ENCODE data around the gene YTHDC2.

Gene YTHDC2

DNA sequence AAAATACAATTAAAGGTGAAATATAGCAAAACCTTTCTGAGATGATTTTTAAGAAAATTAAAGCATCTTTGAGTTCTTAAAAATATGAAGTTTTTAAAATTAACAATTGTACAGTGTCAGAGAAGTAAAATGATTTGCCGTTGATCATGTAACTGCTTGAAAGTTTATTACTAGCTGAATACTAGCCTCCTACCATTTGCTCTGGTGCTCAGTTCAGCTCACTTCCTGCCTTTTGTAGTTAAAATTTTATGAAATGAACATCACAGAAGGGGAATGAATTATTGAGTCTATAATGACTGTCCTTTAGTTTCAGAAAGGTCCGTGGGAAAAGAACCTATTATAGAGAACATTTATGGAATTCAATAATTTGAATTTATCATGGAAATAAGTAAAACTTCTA is 9.7 kb downstream of the YTHDC2 start:
- Histone ChIP-seq H3K4me2 (ENCODE audit: low read length) (0 out of 2 replicates have a peak overlapping the region, but pooled peaks have one; percentile 4), H3K79me2 (ENCODE audit: low read length) (peaks cover 74% of the 10 kb centered on the region), H3K4me1 (ENCODE audit: low read length) (peaks cover 46% of the 10 kb centered on the region), H3K27ac (ENCODE audit: low read length) (no peak overlapping the region), H4K20me1 (ENCODE audit: insufficient read depth, low read length) (no peaks in the 10 kb centered on the region), H3K9ac (ENCODE audit: low read length) (no peak overlapping the region), H3K9me3 (ENCODE audit: insufficient read depth, low read length) (no peaks in the 10 kb centered on the region), H3K27me3 (ENCODE audit: low read depth, low read length) (no peaks in the 10 kb centered on the region), H3K36me3 (replicated peaks; ENCODE audit: low read depth, low read length) (peaks cover 7% of the 10 kb centered on the region), H3K4me3 (ENCODE audit: low read length) (no peak overlapping the region), H2AFZ (ENCODE audit: low read depth, low read length) (no peak overlapping the region)
- TF ChIP-seq EZH2phosphoT487 (IDR thresholded peaks at IDR 0.05; ENCODE audit: low read depth): no peak
- TF ChIP-seq, protein P1, sequence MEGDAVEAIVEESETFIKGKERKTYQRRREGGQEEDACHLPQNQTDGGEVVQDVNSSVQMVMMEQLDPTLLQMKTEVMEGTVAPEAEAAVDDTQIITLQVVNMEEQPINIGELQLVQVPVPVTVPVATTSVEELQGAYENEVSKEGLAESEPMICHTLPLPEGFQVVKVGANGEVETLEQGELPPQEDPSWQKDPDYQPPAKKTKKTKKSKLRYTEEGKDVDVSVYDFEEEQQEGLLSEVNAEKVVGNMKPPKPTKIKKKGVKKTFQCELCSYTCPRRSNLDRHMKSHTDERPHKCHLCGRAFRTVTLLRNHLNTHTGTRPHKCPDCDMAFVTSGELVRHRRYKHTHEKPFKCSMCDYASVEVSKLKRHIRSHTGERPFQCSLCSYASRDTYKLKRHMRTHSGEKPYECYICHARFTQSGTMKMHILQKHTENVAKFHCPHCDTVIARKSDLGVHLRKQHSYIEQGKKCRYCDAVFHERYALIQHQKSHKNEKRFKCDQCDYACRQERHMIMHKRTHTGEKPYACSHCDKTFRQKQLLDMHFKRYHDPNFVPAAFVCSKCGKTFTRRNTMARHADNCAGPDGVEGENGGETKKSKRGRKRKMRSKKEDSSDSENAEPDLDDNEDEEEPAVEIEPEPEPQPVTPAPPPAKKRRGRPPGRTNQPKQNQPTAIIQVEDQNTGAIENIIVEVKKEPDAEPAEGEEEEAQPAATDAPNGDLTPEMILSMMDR (IDR thresholded peaks at IDR 0.05; ENCODE audit: low read depth, low read length): no peak

- no peak overlapping the region for H2AFZ ChIP-seq (ENCODE audit: low read depth, low read length)
- peaks cover 62% of the 10 kb centered on the region for H3K79me2 ChIP-seq (ENCODE audit: low read length)
- 0 out of 2 replicates have a peak overlapping the region, but pooled peaks have one; percentile 31 for H3K4me3 ChIP-seq (ENCODE audit: low read length)
- H3K9ac ChIP-seq (ENCODE audit: low read length): no peak overlapping the region
- no peaks in the 10 kb centered on the region for H3K9me3 ChIP-seq (ENCODE audit: insufficient read depth, low read length)
- H3K27ac ChIP-seq (ENCODE audit: low read length): peak overlapping the region; percentile 67
- H3K4me2 ChIP-seq (ENCODE audit: low read length): peak overlapping the region; percentile 48
- peaks cover 7% of the 10 kb centered on the region for H3K36me3 ChIP-seq (replicated peaks; ENCODE audit: low read depth, low read length)
- H3K4me1 ChIP-seq (ENCODE audit: low read length): peaks cover 46% of the 10 kb centered on the region
- no peaks in the 10 kb centered on the region for H4K20me1 ChIP-seq (ENCODE audit: insufficient read depth, low read length)
- TF ChIP-seq, protein P1 (IDR thresholded peaks at IDR 0.05; ENCODE audit: low read depth, low read length): no peak
- TF ChIP-seq EZH2phosphoT487 (IDR thresholded peaks at IDR 0.05; ENCODE audit: low read depth): no peak
- H3K27me3 ChIP-seq (ENCODE audit: low read depth, low read length): no peaks in the 10 kb centered on the region
Measured at GRCh38 chr5:113524927-113525326, 11.4 kb downstream of the YTHDC2 start.

- Histone ChIP-seq H3K9ac (ENCODE audit: low read length) (no peak overlapping the region), H3K27me3 (ENCODE audit: low read depth, low read length) (no peaks in the 10 kb centered on the region), H3K4me2 (ENCODE audit: low read length) (no peak overlapping the region), H4K20me1 (ENCODE audit: insufficient read depth, low read length) (no peaks in the 10 kb centered on the region), H3K36me3 (replicated peaks; ENCODE audit: low read depth, low read length) (no peaks in the 10 kb centered on the region), H3K79me2 (ENCODE audit: low read length) (peaks cover 49% of the 10 kb centered on the region), H3K4me1 (ENCODE audit: low read length) (peaks cover 32% of the 10 kb centered on the region), H2AFZ (ENCODE audit: low read depth, low read length) (no peak overlapping the region), H3K27ac (ENCODE audit: low read length) (no peak overlapping the region), H3K9me3 (ENCODE audit: insufficient read depth, low read length) (no peaks in the 10 kb centered on the region), H3K4me3 (ENCODE audit: low read length) (no peak overlapping the region)
- TF ChIP-seq EZH2phosphoT487 (IDR thresholded peaks at IDR 0.05; ENCODE audit: low read depth): no peak
- TF ChIP-seq, protein P1 (IDR thresholded peaks at IDR 0.05; ENCODE audit: low read depth, low read length): no peak
Measured at GRCh38 chr5:113526421-113526820, 12.9 kb downstream of the YTHDC2 start.

DNA sequence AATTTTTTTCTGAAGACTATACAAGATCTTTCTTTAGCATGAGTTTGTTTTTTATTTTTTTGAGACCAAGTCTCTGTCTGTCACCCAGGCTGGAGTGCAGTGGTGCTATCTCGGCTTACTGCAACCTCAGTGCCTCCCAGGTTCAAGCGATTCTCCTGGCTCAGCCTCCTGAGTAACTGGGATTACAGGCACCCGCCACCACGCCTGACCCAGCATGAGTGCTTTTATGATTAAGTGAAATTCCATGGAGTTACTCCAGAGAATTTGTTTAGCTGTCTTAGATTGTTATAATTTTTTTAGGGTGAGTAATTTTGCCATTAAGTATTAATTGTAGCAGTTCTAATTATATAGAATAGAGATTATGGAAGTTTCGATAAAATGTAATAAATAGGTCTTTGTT is 14.3 kb downstream of the YTHDC2 start:
- H3K4me2 ChIP-seq (ENCODE audit: low read length): no peak overlapping the region
- no peaks in the 10 kb centered on the region for H3K36me3 ChIP-seq (replicated peaks; ENCODE audit: low read depth, low read length)
- H3K79me2 ChIP-seq (ENCODE audit: low read length): peaks cover 37% of the 10 kb centered on the region
- no peak overlapping the region for H3K4me3 ChIP-seq (ENCODE audit: low read length)
- H3K4me1 ChIP-seq (ENCODE audit: low read length): peaks cover 28% of the 10 kb centered on the region
- H3K27ac ChIP-seq (ENCODE audit: low read length): no peak overlapping the region
- no peaks in the 10 kb centered on the region for H4K20me1 ChIP-seq (ENCODE audit: insufficient read depth, low read length)
- no peaks in the 10 kb centered on the region for H3K27me3 ChIP-seq (ENCODE audit: low read depth, low read length)
- H2AFZ ChIP-seq (ENCODE audit: low read depth, low read length): no peak overlapping the region
- H3K9ac ChIP-seq (ENCODE audit: low read length): no peak overlapping the region
- no peaks in the 10 kb centered on the region for H3K9me3 ChIP-seq (ENCODE audit: insufficient read depth, low read length)
- no peak for TF ChIP-seq EZH2phosphoT487 (IDR thresholded peaks at IDR 0.05; ENCODE audit: low read depth)
- TF ChIP-seq, protein P1 (IDR thresholded peaks at IDR 0.05; ENCODE audit: low read depth, low read length): no peak
